ENCODE data around the gene FADS1. TPM values are rescaled to one million over a fixed set of nuclear protein-coding genes. Genes with fewer than 3 reads are reported as not detected.
A peak's percentile ranks its signal among the peaks of the same experiment; 100 is the strongest.

The FADS1 gene
- total RNA-seq, 4 donors from 2014 or later = 25.4 to 209 (median 62.5) TPM

DNA sequence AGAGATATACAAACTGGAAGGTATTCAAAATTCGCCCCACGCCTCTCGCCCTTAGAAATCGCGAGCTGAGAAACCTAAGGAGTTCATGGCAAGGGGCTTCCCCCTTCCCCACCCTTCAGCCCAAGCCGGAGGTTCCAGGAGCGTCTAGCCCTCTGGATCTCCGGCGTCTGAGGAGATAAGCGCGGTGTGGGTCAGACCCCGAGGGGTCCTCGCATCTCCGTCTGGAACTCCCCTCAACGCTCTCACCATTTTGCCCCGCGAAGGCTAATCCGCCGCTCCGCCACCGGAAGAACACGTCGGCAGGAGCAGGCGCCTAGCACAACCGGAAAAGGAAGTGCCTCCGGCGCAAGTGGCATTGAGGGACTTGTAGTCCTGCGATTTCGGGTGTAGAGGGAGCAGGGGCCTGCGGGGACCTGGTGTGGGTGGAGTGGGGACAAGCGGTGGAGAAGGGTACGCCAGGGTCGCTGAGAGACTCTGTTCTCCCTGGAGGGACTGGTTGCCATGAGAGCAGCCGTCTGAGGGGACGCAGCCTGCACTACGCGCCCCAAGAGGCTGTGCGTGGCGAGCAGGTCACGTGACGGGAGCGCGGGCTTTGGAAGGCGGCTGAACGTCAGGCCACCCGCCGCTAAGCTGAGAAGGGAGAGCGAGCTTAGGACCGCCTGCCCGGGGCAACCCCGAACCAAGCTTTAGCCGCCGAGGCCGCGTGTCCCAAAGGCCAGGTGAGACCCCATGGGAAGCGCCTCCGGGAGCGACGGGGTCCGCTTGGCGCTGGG is 24.3 kb downstream of the FADS1 start, which contains the start of the genes FEN1 and TMEM258:
TSS of gene FEN1 (plus strand) at position 602 of the 773 bp plus-strand sequence. CDS start 2,451 bp downstream, outside the sequence.
TSS of gene TMEM258 (minus strand) at position 290 of the 773 bp plus-strand sequence. CDS start at position 249, 41 bp downstream.
- ATAC-seq = peak; percentile 95 to 98
- H3K4me3 ChIP-seq = peak within 1 kb of the TSS; percentile 73 to 97 (median 88)
- peak within 1 kb of the TSS; percentile 90 to 98 (median 96) for H3K27ac ChIP-seq
- H3K36me3 ChIP-seq = peaks cover 0 to 38% of the 10 kb centered on the region in 2 donors
- DNase-seq = peak; percentile 81 to 83
- no peaks in the 10 kb centered on the region for H3K9me3 ChIP-seq
- H3K4me1 ChIP-seq = peaks cover 20 to 22% of the 10 kb centered on the region in 2 donors
- in situ Hi-C loops (cut with MboI; ENCODE audit: low sequenced_read_pairs in 4 of 4) (loop anchor here in 3 of 4 donors (10.0 to 25.0 kb wide), 4 partner anchors 102 to 520 kb away; partner anchors contain the start of gene FADS3 (in 1 of the 3)), intact Hi-C loops (cut with DNase I; ENCODE audit: low total_unique reads) (loop anchor here (1.0 to 5.0 kb wide), 3 partner anchors 24 to 330 kb away; partner anchors contain the start of gene FTH1)
- no peaks in the 10 kb centered on the region for H3K27me3 ChIP-seq
- peak; percentile 58 for TF ChIP-seq POLR2A (IDR thresholded peaks at IDR 0.05)
- TF ChIP-seq, protein P1, sequence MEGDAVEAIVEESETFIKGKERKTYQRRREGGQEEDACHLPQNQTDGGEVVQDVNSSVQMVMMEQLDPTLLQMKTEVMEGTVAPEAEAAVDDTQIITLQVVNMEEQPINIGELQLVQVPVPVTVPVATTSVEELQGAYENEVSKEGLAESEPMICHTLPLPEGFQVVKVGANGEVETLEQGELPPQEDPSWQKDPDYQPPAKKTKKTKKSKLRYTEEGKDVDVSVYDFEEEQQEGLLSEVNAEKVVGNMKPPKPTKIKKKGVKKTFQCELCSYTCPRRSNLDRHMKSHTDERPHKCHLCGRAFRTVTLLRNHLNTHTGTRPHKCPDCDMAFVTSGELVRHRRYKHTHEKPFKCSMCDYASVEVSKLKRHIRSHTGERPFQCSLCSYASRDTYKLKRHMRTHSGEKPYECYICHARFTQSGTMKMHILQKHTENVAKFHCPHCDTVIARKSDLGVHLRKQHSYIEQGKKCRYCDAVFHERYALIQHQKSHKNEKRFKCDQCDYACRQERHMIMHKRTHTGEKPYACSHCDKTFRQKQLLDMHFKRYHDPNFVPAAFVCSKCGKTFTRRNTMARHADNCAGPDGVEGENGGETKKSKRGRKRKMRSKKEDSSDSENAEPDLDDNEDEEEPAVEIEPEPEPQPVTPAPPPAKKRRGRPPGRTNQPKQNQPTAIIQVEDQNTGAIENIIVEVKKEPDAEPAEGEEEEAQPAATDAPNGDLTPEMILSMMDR (IDR thresholded peaks at IDR 0.05 in 4 of 5, conservative IDR thresholded peaks at IDR 0.05 in 1 of 5) = peak in 3 of 5 experiments; percentile 35 to 39 (median 37)

DNA sequence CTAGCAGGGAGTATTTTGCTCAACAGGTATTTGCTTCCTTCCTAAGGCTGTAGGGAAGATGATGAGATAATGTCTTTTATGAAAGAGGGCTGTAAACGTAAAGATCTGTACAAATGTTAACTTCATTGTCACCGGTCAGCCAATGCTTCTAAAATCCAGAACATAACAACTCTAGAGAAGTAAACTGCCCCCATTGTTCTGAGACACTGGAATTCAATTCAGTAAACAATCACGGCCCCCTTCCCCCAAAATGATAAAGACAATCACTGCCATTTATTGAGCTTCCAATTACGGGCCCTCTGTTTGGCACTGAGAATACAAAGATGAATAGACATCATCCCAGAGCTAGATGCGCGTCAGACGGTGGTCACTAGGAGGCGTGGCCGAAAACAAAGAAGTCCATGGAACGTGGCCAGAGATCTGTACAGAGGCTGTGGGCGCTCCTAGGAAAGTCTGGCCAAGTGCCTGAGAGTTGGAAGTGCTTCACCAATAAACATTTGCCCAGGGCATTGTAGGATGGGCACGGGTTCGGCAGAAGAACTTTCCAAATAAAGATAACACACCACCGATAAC is 25.0 kb downstream of the FADS1 start:
- H3K36me3 ChIP-seq = peaks cover 0 to 44% of the 10 kb centered on the region in 2 donors
- intact Hi-C loops (cut with DNase I; ENCODE audit: low total_unique reads) (loop anchor here (1.0 to 5.0 kb wide), 3 partner anchors 24 to 331 kb away; partner anchors contain the start of gene FTH1), in situ Hi-C loops (cut with MboI; ENCODE audit: low sequenced_read_pairs in 4 of 4) (loop anchor here in 3 of 4 donors (10.0 to 25.0 kb wide), 4 partner anchors 103 to 520 kb away; partner anchors contain the start of gene FADS3 (in 1 of the 3))
- TF ChIP-seq, protein P1 (IDR thresholded peaks at IDR 0.05 in 4 of 5, conservative IDR thresholded peaks at IDR 0.05 in 1 of 5) = no peak
- TF ChIP-seq POLR2A (IDR thresholded peaks at IDR 0.05) = no peak
- DNase-seq (peak in 1 of 2 donors; percentile 39), ATAC-seq (peak; percentile 48 to 52)
- no peaks in the 10 kb centered on the region for H3K27me3 ChIP-seq
- H3K9me3 ChIP-seq = no peaks in the 10 kb centered on the region
- H3K4me3 ChIP-seq = peak overlapping the region; percentile 73 to 97 (median 88)
- H3K4me1 ChIP-seq = peaks cover 15 to 20% of the 10 kb centered on the region in 2 donors
- peak overlapping the region; percentile 90 to 98 (median 96) for H3K27ac ChIP-seq

DNA sequence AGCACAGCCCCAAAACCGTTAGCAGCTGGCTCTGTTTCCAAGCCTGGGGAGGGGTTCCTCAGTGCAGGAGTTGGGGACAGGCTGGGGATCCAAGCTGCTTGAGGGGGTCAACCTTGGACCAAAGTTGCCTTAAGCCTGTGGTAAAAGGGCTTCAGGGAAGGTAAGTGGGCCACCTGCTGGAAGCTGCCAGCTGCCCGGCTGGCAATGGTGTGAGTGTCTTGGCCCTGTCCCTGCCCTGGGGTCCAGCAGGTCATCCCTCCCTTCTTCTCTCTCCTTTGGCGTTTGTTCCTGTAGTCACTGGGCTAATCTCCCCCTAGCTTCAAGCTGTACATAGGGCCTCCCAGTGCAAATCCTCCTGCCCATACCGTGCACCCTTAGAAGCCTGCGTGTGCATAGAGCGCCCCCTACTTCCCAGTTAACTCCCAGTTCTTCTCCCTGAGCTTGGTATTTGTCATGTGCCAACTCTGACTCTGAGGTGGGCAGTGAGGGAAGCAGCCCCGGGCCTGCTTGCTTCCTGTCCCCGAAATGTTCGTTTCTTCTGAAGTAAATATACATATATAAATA is 28.8 kb downstream of the FADS1 start:
- DNase-seq = no peak
- in situ Hi-C loops (cut with MboI; ENCODE audit: low sequenced_read_pairs in 4 of 4) (loop anchor here in 1 of 4 donors (25.0 kb wide), 1 partner anchor 524 kb away; no protein-coding TSS in a partner anchor), intact Hi-C loops (cut with DNase I; ENCODE audit: low total_unique reads) (no loop called here)
- H3K27me3 ChIP-seq = no peaks in the 10 kb centered on the region
- no peak for ATAC-seq
- peaks cover 0 to 49% of the 10 kb centered on the region in 2 donors for H3K36me3 ChIP-seq
- no peak overlapping the region for H3K4me3 ChIP-seq
- H3K4me1 ChIP-seq = peaks cover 8 to 11% of the 10 kb centered on the region in 2 donors
- TF ChIP-seq POLR2A (IDR thresholded peaks at IDR 0.05) = no peak
- TF ChIP-seq, protein P1 (IDR thresholded peaks at IDR 0.05 in 4 of 5, conservative IDR thresholded peaks at IDR 0.05 in 1 of 5) = no peak
- no peak overlapping the region for H3K27ac ChIP-seq
- H3K9me3 ChIP-seq = no peaks in the 10 kb centered on the region

GRCh38 chr11:61785837-61786402 is 30.9 kb downstream of the FADS1 start:
- Histone ChIP-seq H3K36me3 (peaks cover 0 to 49% of the 10 kb centered on the region in 2 donors), H3K4me1 (no peaks in the 10 kb centered on the region), H3K27me3 (no peaks in the 10 kb centered on the region), H3K27ac (no peak overlapping the region), H3K4me3 (no peak overlapping the region), H3K9me3 (no peaks in the 10 kb centered on the region)
- DNase-seq (no peak), ATAC-seq (no peak)
- intact Hi-C loops (cut with DNase I; ENCODE audit: low total_unique reads) = no loop called here
- in situ Hi-C loops (cut with MboI; ENCODE audit: low sequenced_read_pairs in 4 of 4) = loop anchor here in 1 of 4 donors (25.0 kb wide), 1 partner anchor 526 kb away; no protein-coding TSS in a partner anchor
- TF ChIP-seq, protein P1 (IDR thresholded peaks at IDR 0.05 in 4 of 5, conservative IDR thresholded peaks at IDR 0.05 in 1 of 5) = no peak
- no peak for TF ChIP-seq POLR2A (IDR thresholded peaks at IDR 0.05)

All from gastrocnemius medialis (tissue), 4 donors.